RCC 7860 (cell line): ENCODE measurements around the gene TFAP2B.

Experiments
- DNase-seq: peaks from one replicate; pipeline ENCODE4 v3.0.0-alpha.2; 2015; ENCODE audit warnings: low spot score
- FAIRE-seq: peaks from 2 replicates; lab custom pipeline; 2012; peaks lifted over from hg19 to GRCh38; lab: Jason Lieb, UNC

Gene TFAP2B

DNA sequence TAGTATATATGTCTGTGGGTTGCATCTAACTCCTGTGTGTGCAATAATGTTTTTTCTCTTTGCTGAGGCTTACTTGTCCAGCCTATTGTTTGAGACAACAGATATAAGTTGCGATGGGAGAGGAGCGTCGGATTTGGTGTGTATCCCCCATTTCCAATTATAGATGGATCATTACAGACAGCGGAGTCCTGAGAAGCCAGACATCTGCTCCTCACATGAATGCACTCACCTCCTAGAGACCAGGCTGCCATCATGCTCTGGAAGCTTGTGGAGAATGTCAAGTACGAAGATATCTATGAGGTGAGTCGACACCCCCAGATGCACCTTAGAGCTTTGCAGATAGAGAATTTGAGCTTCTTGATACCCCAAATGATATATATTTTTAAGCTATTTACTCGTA, at the start of gene TFAP2B:
Gene TFAP2B (plus strand): TSS at position 199 of the 400 bp plus-strand sequence. CDS start 21 bp downstream, at position 220.
- FAIRE-seq (no peak), DNase-seq (no peak)

- DNase-seq = no peak
Observed at GRCh38 chr6:50778696-50779095, 40.0 kb upstream of the TFAP2B start.

GRCh38 chr6:50780382-50780781, 38.3 kb upstream of the TFAP2B start:
- DNase-seq (no peak), FAIRE-seq (no peak)

More at GRCh38 chr6:50778696-50779095, 40.0 kb upstream of the TFAP2B start:
- FAIRE-seq = no peak

- FAIRE-seq (no peak), DNase-seq (no peak)
Observed at GRCh38 chr6:50785921-50786320, 32.8 kb upstream of the TFAP2B start.

DNA sequence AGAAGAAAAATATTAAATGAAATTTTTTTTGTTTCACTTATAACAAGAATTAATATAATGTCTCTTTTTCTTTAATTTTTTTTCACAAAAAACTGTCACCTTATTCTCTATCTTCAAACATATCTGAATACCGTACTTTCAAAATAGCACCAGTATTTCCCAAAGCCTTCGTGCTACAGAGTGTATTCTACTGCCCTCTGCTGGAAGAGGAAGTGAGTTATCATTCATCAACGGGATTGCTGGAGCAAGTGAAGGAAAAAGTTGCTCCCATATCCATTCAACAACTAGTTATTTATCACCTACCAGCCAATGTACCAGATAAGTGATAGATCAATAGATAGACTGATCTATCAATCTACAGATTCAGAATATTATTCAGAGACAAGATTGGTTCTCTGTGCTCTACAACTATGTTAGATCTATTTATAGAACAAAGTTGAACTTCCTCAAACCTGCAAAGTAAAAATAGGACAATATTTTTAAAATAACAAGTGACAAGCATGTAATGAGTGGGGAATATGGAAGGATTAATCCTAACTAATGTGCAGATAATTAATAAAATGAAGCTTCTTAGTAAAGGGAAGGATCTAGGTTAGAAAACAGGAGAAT, 26.7 kb upstream of the TFAP2B start:
- peak; percentile 56 for FAIRE-seq
- peak; percentile 24 for DNase-seq

GRCh38 chr6:50792771-50793170, 25.9 kb upstream of the TFAP2B start:
- no peak for DNase-seq
- FAIRE-seq = no peak

- FAIRE-seq = no peak
- no peak for DNase-seq
Observed at GRCh38 chr6:50795574-50795973, 23.1 kb upstream of the TFAP2B start.

- DNase-seq (no peak), FAIRE-seq (no peak)
Observed at GRCh38 chr6:50804283-50804682, 14.4 kb upstream of the TFAP2B start.

GRCh38 chr6:50807035-50807434, 11.6 kb upstream of the TFAP2B start:
- DNase-seq (no peak), FAIRE-seq (no peak)

- DNase-seq = peak; percentile 7
- FAIRE-seq = peak; percentile 43
Observed at GRCh38 chr6:50815436-50816114, 3.1 kb upstream of the TFAP2B start.

GRCh38 chr6:50816115-50816675, 2.5 kb upstream of the TFAP2B start:
- DNase-seq = peak; percentile 47
- peak; percentile 80 for FAIRE-seq

DNA sequence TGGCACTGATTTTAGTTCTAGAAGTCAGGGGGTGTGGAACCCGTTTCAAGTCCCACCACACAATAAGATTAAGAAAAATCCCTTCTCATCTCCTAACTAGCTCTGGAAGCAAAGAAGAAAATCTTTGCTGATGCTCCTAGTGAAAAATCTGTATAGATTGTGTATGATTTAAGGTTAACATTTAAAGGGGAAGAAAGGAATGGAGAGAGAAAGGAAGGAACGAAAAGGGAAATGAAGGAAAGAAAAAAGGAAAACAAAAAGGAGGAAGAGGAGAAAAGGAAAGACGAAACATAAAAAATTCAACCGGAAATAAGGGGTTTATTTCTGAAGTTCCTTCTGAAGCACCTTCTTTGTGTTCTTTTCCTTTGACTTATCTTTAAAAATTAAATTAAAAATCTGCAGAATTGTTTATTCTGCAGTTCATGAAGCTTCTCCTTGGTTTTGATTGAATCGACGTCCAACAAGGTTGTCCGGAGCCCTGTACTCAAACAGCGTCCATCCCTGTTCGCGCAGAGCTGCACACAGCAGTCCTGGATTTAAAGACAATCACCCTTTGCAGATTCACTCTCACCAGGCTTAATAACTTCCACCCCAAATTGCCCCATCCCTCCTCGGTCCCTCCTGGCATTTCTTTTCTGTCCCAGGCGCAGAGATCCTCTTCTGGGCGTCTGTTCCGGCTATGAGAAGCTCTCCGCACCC, 1.6 kb upstream of the TFAP2B start:
- FAIRE-seq (no peak), DNase-seq (no peak)

- DNase-seq = no peak
- FAIRE-seq = no peak
Observed at GRCh38 chr6:50817646-50817950, 1.1 kb upstream of the TFAP2B start.

GRCh38 chr6:50818020-50818419, 651 bp upstream of the TFAP2B start:
- no peak for FAIRE-seq
- no peak for DNase-seq

DNA sequence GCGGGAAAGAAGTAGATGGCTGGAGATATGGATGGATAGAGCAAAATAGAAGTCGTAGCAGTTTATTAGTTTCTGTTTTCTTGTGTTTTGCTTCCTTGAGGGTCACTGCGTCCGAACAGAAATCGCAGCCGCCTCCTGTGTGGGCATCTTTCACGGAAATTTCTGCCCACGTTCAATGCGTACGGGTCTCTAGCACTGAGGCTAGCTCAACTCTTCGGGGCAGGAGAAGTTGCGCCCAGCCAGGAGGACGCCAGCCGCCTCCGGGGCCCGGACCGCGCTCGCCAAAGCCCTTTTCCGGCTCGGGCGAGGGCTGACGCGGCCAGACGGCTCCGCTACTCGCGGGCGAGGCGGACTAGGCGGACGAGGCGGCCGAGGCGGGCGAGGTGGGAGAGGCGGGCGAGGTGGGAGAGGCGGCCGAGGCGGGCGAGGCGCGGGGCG, 814 bp downstream of the TFAP2B start:
- FAIRE-seq (no peak), DNase-seq (no peak)

- DNase-seq (no peak), FAIRE-seq (no peak)
Observed at GRCh38 chr6:50819904-50820868, 1.5 kb downstream of the TFAP2B start.

GRCh38 chr6:50820869-50821264, 2.2 kb downstream of the TFAP2B start:
- no peak for DNase-seq
- FAIRE-seq = no peak

DNA sequence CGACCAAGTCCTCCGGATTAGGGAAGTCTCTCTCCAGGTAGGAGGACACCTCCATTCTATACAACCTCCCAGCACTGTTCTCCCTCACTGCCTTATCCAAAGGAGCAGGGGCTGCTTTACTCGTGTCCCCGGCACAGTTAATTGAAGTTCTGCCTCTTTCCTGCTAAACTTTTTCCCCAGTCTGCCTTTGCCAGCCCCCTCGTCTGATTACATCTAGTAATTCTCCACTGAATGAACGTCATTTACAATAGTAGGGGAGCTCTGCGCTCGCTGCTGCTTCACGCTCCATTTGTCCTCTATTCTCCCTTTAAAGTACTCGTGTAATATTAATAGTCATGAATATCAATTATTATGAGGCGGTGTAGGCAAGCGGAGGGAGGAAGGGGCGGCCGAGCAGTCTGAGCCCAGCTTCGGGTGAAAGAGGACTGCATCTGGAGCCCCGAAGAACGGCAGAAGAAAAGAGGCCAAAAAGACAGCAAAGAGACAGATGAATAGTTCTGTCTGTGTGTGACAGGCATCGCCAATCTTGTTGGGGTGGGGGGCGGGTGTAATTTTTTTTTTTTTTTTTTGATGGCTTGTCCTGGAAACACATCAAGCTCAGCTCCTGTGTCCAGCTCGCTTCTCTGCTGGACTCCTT, 2.9 kb downstream of the TFAP2B start:
- no peak for DNase-seq
- FAIRE-seq = no peak

GRCh38 chr6:50822078-50822476, 3.4 kb downstream of the TFAP2B start:
- FAIRE-seq (no peak), DNase-seq (no peak)
